HepG2 (cell line): ENCODE measurements around the gene ORC4. TPM values are rescaled to one million over a fixed set of nuclear protein-coding genes. Genes with fewer than 3 reads are reported as not detected.

ENCODE experiments used
- AHDC1 ChIP-seq: sonication (generic); formaldehyde crosslinking; IDR thresholded peaks from 2 replicates; pipeline ENCODE4 v1.5.1; 2020; ENCODE audit warnings: mild to moderate bottlenecking, missing genetic modification reagents, borderline replicate concordance
- ASH2L ChIP-seq: fragments of 300-600, 200-600 bp; sonication (generic); IDR thresholded peaks from 2 replicates; pipeline ENCODE4 v1.7.0; 2017; ENCODE audit warnings: low read depth, mild to moderate bottlenecking, moderate library complexity, mixed read lengths, low read length; ENCODE audit not compliant: insufficient read length
- DNMT3B ChIP-seq: conservative IDR thresholded peaks from 2 replicates; pipeline ENCODE4 v1.6.1; 2016; ENCODE audit warnings: missing biosample characterization, control low read depth
- SMAD9 ChIP-seq: sonication (generic); formaldehyde crosslinking; IDR thresholded peaks from 2 replicates; pipeline ENCODE4 v1.5.1; 2020; ENCODE audit warnings: mild to moderate bottlenecking, missing genetic modification reagents
- TSC22D2 ChIP-seq: sonication (generic); formaldehyde crosslinking; IDR thresholded peaks from 2 replicates; pipeline ENCODE4 v1.5.1; 2020; ENCODE audit warnings: missing genetic modification reagents, mild to moderate bottlenecking, borderline replicate concordance
- ZNF251 ChIP-seq: sonication (generic); formaldehyde crosslinking; IDR thresholded peaks from 2 replicates; pipeline ENCODE4 v1.9.0; 2021; ENCODE audit warnings: mild to moderate bottlenecking, missing genetic modification reagents
- ZNF281 ChIP-seq: sonication (generic); formaldehyde crosslinking; IDR thresholded peaks from 2 replicates; pipeline ENCODE4 v1.4.0; 2020; ENCODE audit warnings: missing genetic modification reagents, borderline replicate concordance
- ZNF556 ChIP-seq: sonication (generic); formaldehyde crosslinking; IDR thresholded peaks from 2 replicates; pipeline ENCODE4 v1.4.0; 2020; ENCODE audit warnings: mild to moderate bottlenecking, missing genetic modification reagents, borderline replicate concordance
- ZNF850 ChIP-seq: sonication (generic); formaldehyde crosslinking; conservative IDR thresholded peaks from 2 replicates; pipeline ENCODE4 v1.9.0; 2021; ENCODE audit warnings: mild to moderate bottlenecking, missing genetic modification reagents
- polyA plus RNA-seq, 8 experiments: library from polyadenylated mRNA; depleted of rRNA in 3 of 8; stranded (reverse) in 7 of 8; unstranded in 1 of 8; fragments of >200 nt; fragmentation: Illumina TruSeq in 4 of 8; extraction: Trizol in 4 of 8; gene quantifications; 2 replicates each; pipeline versions ENCODE4 v1.2.1 to v1.2.3, GENCODE V29; 2011 to 2016; ENCODE audit warnings: low read depth in 4 of 8, missing spikeins in 1 of 8, mixed read lengths in 1 of 8; ENCODE audit not compliant: insufficient read depth in 1 of 8
- total RNA-seq, 5 experiments: library from RNA; depleted of rRNA; stranded (reverse); fragments of >200 nt; fragmentation: Illumina TruSeq; extraction: Trizol; gene quantifications; 2 replicates each; pipeline ENCODE4 v1.2.3, GENCODE V29; 2016; ENCODE audit warnings: low read depth in 1 of 5
- TF ChIP-seq, protein P1 (sequence below): sonication (generic); formaldehyde crosslinking; IDR thresholded peaks from 2 replicates; pipeline ENCODE4 v1.4.0; 2020; ENCODE audit warnings: mild to moderate bottlenecking, missing genetic modification reagents
- TF ChIP-seq, protein P2 (sequence below): sonication (generic); formaldehyde crosslinking; IDR thresholded peaks from 2 replicates; pipeline ENCODE4 v1.4.0; 2020; ENCODE audit warnings: missing genetic modification reagents

The ORC4 gene
- total and polyA plus RNA-seq, 2 of the 13 experiments (the other 11 are each of a cell fraction or from before 2014, with no cell fraction given), result 28.6 to 84.8 TPM

DNA sequence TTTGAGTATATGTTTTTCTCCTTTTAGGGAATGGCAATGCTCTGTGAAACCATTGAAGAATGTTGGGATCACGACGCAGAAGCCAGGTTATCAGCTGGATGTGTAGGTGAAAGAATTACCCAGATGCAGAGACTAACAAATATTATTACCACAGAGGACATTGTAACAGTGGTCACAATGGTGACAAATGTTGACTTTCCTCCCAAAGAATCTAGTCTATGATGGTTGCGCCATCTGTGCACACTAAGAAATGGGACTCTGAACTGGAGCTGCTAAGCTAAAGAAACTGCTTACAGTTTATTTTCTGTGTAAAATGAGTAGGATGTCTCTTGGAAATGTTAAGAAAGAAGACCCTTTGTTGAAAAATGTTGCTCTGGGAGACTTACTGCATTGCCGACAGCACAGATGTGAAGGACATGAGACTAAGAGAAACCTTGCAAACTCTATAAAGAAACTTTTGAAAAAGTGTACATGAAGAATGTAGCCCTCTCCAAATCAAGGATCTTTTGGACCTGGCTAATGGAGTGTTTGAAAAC lies 93.4 kb downstream of the ORC4 start (continued):
- TF ChIP-seq ZNF281 (peak; percentile 50; the same call in 1 of the 2 replicates), ZNF251 (CRISPR knock-in tag) (no peak), DNMT3B (CRISPR knock-in tag) (peak; percentile 86; the same call in 1 of the 2 replicates), AHDC1 (CRISPR knock-in tag) (peak; percentile 99), ZNF556 (CRISPR knock-in tag) (peak; percentile 77; the same call in 1 of the 2 replicates), ZNF850 (CRISPR knock-in tag) (no peak), SMAD9 (CRISPR knock-in tag) (no peak), ASH2L (peak; percentile 99), TSC22D2 (peak; percentile 77; the same call in 1 of the 2 replicates)
- TF ChIP-seq, protein P1, sequence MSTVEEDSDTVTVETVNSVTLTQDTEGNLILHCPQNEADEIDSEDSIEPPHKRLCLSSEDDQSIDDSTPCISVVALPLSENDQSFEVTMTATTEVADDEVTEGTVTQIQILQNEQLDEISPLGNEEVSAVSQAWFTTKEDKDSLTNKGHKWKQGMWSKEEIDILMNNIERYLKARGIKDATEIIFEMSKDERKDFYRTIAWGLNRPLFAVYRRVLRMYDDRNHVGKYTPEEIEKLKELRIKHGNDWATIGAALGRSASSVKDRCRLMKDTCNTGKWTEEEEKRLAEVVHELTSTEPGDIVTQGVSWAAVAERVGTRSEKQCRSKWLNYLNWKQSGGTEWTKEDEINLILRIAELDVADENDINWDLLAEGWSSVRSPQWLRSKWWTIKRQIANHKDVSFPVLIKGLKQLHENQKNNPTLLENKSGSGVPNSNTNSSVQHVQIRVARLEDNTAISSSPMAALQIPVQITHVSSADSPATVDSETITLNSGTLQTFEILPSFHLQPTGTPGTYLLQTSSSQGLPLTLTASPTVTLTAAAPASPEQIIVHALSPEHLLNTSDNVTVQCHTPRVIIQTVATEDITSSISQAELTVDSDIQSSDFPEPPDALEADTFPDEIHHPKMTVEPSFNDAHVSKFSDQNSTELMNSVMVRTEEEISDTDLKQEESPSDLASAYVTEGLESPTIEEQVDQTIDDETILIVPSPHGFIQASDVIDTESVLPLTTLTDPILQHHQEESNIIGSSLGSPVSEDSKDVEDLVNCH (CRISPR knock-in tag), result no peak
- TF ChIP-seq, protein P2, sequence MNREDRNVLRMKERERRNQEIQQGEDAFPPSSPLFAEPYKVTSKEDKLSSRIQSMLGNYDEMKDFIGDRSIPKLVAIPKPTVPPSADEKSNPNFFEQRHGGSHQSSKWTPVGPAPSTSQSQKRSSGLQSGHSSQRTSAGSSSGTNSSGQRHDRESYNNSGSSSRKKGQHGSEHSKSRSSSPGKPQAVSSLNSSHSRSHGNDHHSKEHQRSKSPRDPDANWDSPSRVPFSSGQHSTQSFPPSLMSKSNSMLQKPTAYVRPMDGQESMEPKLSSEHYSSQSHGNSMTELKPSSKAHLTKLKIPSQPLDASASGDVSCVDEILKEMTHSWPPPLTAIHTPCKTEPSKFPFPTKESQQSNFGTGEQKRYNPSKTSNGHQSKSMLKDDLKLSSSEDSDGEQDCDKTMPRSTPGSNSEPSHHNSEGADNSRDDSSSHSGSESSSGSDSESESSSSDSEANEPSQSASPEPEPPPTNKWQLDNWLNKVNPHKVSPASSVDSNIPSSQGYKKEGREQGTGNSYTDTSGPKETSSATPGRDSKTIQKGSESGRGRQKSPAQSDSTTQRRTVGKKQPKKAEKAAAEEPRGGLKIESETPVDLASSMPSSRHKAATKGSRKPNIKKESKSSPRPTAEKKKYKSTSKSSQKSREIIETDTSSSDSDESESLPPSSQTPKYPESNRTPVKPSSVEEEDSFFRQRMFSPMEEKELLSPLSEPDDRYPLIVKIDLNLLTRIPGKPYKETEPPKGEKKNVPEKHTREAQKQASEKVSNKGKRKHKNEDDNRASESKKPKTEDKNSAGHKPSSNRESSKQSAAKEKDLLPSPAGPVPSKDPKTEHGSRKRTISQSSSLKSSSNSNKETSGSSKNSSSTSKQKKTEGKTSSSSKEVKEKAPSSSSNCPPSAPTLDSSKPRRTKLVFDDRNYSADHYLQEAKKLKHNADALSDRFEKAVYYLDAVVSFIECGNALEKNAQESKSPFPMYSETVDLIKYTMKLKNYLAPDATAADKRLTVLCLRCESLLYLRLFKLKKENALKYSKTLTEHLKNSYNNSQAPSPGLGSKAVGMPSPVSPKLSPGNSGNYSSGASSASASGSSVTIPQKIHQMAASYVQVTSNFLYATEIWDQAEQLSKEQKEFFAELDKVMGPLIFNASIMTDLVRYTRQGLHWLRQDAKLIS, result no peak
